T1000 (cell line): Measurements from ENCODE around the gene CCNJL.

Source experiments
- DNase-seq: peaks from one replicate; lab custom pipeline; 2025; ENCODE audit warnings: mixed read lengths; lab: John Stamatoyannopoulos, UW

CCNJL gene

GRCh38 chr5:160221082-160221481 lies 91.3 kb downstream of the CCNJL start:
- DNase-seq = no peak

- DNase-seq = no peak
These were observed 93.0 kb downstream of the CCNJL start for GRCh38 chr5:160219356-160219755.

GRCh38 chr5:160213537-160213936 lies 98.8 kb downstream of the CCNJL start:
- DNase-seq = no peak

GRCh38 chr5:160211352-160211751 lies 101.0 kb downstream of the CCNJL start:
- no peak for DNase-seq

GRCh38 chr5:160210606-160211005 lies 101.8 kb downstream of the CCNJL start:
- DNase-seq = no peak

GRCh38 chr5:160209917-160210316 lies 102.4 kb downstream of the CCNJL start:
- no peak for DNase-seq

- DNase-seq = no peak
These were observed 105.3 kb downstream of the CCNJL start for GRCh38 chr5:160207061-160207460.
